ENCODE results near the gene PARD3. TPM values are rescaled to one million over a fixed set of nuclear protein-coding genes. Genes with fewer than 3 reads are reported as not detected.

The PARD3 gene
- polyA plus RNA-seq, 1 donor from 2014 or later = 12.4 TPM

DNA sequence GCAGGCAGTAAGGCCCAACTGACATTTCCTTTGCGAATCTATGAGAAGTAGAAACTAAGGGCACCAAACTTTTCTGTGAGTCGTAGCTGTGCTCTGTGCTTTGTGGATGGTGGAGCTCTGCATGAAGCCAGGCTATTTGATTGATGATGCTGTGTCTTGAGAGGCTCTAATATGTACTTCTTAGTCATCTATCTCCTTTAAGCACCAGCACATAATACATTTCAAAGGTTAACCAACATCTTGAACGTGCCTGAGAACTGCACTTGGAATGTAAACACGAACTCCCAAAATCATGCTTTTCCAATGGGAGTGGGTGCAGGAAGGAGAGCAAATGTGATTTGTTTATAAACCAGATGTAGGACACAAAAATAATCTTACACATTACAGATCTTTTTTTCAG, 411.6 kb downstream of the PARD3 start:
- H3K27me3 ChIP-seq (ENCODE audit: insufficient read depth, low read depth, low read length) = no peaks in the 10 kb centered on the region
- TF ChIP-seq, protein P1, sequence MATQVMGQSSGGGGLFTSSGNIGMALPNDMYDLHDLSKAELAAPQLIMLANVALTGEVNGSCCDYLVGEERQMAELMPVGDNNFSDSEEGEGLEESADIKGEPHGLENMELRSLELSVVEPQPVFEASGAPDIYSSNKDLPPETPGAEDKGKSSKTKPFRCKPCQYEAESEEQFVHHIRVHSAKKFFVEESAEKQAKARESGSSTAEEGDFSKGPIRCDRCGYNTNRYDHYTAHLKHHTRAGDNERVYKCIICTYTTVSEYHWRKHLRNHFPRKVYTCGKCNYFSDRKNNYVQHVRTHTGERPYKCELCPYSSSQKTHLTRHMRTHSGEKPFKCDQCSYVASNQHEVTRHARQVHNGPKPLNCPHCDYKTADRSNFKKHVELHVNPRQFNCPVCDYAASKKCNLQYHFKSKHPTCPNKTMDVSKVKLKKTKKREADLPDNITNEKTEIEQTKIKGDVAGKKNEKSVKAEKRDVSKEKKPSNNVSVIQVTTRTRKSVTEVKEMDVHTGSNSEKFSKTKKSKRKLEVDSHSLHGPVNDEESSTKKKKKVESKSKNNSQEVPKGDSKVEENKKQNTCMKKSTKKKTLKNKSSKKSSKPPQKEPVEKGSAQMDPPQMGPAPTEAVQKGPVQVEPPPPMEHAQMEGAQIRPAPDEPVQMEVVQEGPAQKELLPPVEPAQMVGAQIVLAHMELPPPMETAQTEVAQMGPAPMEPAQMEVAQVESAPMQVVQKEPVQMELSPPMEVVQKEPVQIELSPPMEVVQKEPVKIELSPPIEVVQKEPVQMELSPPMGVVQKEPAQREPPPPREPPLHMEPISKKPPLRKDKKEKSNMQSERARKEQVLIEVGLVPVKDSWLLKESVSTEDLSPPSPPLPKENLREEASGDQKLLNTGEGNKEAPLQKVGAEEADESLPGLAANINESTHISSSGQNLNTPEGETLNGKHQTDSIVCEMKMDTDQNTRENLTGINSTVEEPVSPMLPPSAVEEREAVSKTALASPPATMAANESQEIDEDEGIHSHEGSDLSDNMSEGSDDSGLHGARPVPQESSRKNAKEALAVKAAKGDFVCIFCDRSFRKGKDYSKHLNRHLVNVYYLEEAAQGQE (IDR thresholded peaks at IDR 0.05; ENCODE audit: borderline replicate concordance) = no peak
- TF ChIP-seq EP300 (conservative IDR thresholded peaks at IDR 0.05; ENCODE audit: poor library complexity, severe bottlenecking) = no peak
- TF ChIP-seq RAD21 (conservative IDR thresholded peaks at IDR 0.05) = no peak
- no peak for TF ChIP-seq POLR2AphosphoS5 (IDR thresholded peaks at IDR 0.05)
- TF ChIP-seq MXI1 (conservative IDR thresholded peaks at IDR 0.05; ENCODE audit: poor library complexity, severe bottlenecking) = no peak
- no peak for TF ChIP-seq SMC3 (conservative IDR thresholded peaks at IDR 0.05; ENCODE audit: poor library complexity)
- TF ChIP-seq EZH2 (IDR thresholded peaks at IDR 0.05; ENCODE audit: borderline replicate concordance, insufficient read depth, low read length, poor library complexity, severe bottlenecking) = no peak
- TF ChIP-seq TAF1 (IDR thresholded peaks at IDR 0.05; ENCODE audit: low read depth) = no peak
- TF ChIP-seq, protein P2, sequence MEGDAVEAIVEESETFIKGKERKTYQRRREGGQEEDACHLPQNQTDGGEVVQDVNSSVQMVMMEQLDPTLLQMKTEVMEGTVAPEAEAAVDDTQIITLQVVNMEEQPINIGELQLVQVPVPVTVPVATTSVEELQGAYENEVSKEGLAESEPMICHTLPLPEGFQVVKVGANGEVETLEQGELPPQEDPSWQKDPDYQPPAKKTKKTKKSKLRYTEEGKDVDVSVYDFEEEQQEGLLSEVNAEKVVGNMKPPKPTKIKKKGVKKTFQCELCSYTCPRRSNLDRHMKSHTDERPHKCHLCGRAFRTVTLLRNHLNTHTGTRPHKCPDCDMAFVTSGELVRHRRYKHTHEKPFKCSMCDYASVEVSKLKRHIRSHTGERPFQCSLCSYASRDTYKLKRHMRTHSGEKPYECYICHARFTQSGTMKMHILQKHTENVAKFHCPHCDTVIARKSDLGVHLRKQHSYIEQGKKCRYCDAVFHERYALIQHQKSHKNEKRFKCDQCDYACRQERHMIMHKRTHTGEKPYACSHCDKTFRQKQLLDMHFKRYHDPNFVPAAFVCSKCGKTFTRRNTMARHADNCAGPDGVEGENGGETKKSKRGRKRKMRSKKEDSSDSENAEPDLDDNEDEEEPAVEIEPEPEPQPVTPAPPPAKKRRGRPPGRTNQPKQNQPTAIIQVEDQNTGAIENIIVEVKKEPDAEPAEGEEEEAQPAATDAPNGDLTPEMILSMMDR (IDR thresholded peaks at IDR 0.05; ENCODE audit: poor library complexity, severe bottlenecking) = no peak
- H3K36me3 ChIP-seq (ENCODE audit: insufficient read depth, low read length) = no peaks in the 10 kb centered on the region
- no peaks in the 10 kb centered on the region for H3F3A ChIP-seq (ENCODE audit: insufficient read depth, low read length, poor library complexity, severe bottlenecking)
- no peak overlapping the region for H3K4me2 ChIP-seq (ENCODE audit: low read length)
- H3K9me2 ChIP-seq (ENCODE audit: insufficient read depth, low read length) = no peaks in the 10 kb centered on the region
- no peaks in the 10 kb centered on the region for H3K79me2 ChIP-seq (replicated peaks; ENCODE audit: insufficient read depth, low read length)
- no peak overlapping the region for H3K27ac ChIP-seq (ENCODE audit: low read length)
- no peaks in the 10 kb centered on the region for H4K20me1 ChIP-seq (ENCODE audit: insufficient read depth)
- H3K9me3 ChIP-seq (ENCODE audit: low read length) = no peaks in the 10 kb centered on the region
- no peak overlapping the region for H3K9ac ChIP-seq (ENCODE audit: low read length)
- H3K4me3 ChIP-seq (ENCODE audit: low read length) = no peak overlapping the region
- H2AFZ ChIP-seq (ENCODE audit: low read depth, low read length) = no peak overlapping the region

- Histone ChIP-seq H3K4me3 (ENCODE audit: low read length) (no peak overlapping the region), H3K27me3 (ENCODE audit: insufficient read depth, low read depth, low read length) (no peaks in the 10 kb centered on the region), H3K9me3 (ENCODE audit: low read length) (no peaks in the 10 kb centered on the region), H3F3A (ENCODE audit: insufficient read depth, low read length, poor library complexity, severe bottlenecking) (no peaks in the 10 kb centered on the region), H3K79me2 (replicated peaks; ENCODE audit: insufficient read depth, low read length) (no peaks in the 10 kb centered on the region), H3K9ac (ENCODE audit: low read length) (no peak overlapping the region), H2AFZ (ENCODE audit: low read depth, low read length) (no peak overlapping the region), H3K9me2 (ENCODE audit: insufficient read depth, low read length) (no peaks in the 10 kb centered on the region), H4K20me1 (ENCODE audit: insufficient read depth) (no peaks in the 10 kb centered on the region), H3K36me3 (ENCODE audit: insufficient read depth, low read length) (no peaks in the 10 kb centered on the region), H3K27ac (ENCODE audit: low read length) (no peak overlapping the region), H3K4me2 (ENCODE audit: low read length) (no peak overlapping the region)
- TF ChIP-seq TAF1 (IDR thresholded peaks at IDR 0.05; ENCODE audit: low read depth) (no peak), RAD21 (conservative IDR thresholded peaks at IDR 0.05) (no peak), SMC3 (conservative IDR thresholded peaks at IDR 0.05; ENCODE audit: poor library complexity) (no peak), MXI1 (conservative IDR thresholded peaks at IDR 0.05; ENCODE audit: poor library complexity, severe bottlenecking) (no peak), EZH2 (IDR thresholded peaks at IDR 0.05; ENCODE audit: borderline replicate concordance, insufficient read depth, low read length, poor library complexity, severe bottlenecking) (no peak), POLR2AphosphoS5 (IDR thresholded peaks at IDR 0.05) (no peak), EP300 (conservative IDR thresholded peaks at IDR 0.05; ENCODE audit: poor library complexity, severe bottlenecking) (no peak)
- TF ChIP-seq, protein P2 (IDR thresholded peaks at IDR 0.05; ENCODE audit: poor library complexity, severe bottlenecking) = no peak
- TF ChIP-seq, protein P1 (IDR thresholded peaks at IDR 0.05; ENCODE audit: borderline replicate concordance) = no peak
These were observed 415.0 kb downstream of the PARD3 start for GRCh38 chr10:34400075-34400474.
